Activated naive CD8-positive, alpha-beta T cell treated with anti-CD3 and anti-CD28 coated beads, Interleukin-2, amount 50 U/mL, for 16 hours (primary cell): ENCODE data around the gene DRAM1.
"Not testable (repeated sequence)": the region's sequence is repeated elsewhere in the genome, so short reads cannot be mapped to it uniquely, and the experiment has no call there.

Experiments used
- DNase-seq: peaks from one replicate; pipeline ENCODE4 v3.0.0-alpha.2; 2020; ENCODE audit warnings: low read depth, low spot score

The DRAM1 gene

GRCh38 chr12:101859664-101860607 lies 17.4 kb upstream of the DRAM1 start:
- no peak for DNase-seq

- DNase-seq, result not testable (repeated sequence)
These were observed 15.7 kb upstream of the DRAM1 start for GRCh38 chr12:101861688-101862087.

GRCh38 chr12:101862245-101862644 lies 15.1 kb upstream of the DRAM1 start:
- no peak for DNase-seq

- DNase-seq, result no peak
These were observed 13.4 kb upstream of the DRAM1 start for GRCh38 chr12:101863981-101864380.

GRCh38 chr12:101866615-101867373 lies 10.6 kb upstream of the DRAM1 start:
- DNase-seq, result no peak

- DNase-seq, result not testable (repeated sequence)
These were observed 9.8 kb upstream of the DRAM1 start for GRCh38 chr12:101867619-101868018.

GRCh38 chr12:101870925-101871324 lies 6.5 kb upstream of the DRAM1 start:
- no peak for DNase-seq

GRCh38 chr12:101875162-101875561 lies 2.2 kb upstream of the DRAM1 start:
- no peak for DNase-seq

GRCh38 chr12:101876322-101876860 lies 989 bp upstream of the DRAM1 start:
- no peak for DNase-seq

- DNase-seq, result no peak
These were observed 444 bp downstream of the DRAM1 start for GRCh38 chr12:101877806-101878242.

GRCh38 chr12:101878243-101878821 lies 952 bp downstream of the DRAM1 start:
- no peak for DNase-seq

GRCh38 chr12:101880769-101881168 lies 3.4 kb downstream of the DRAM1 start:
- no peak for DNase-seq

GRCh38 chr12:101881228-101881627 lies 3.8 kb downstream of the DRAM1 start:
- DNase-seq, result no peak

- no peak for DNase-seq
These were observed 6.8 kb downstream of the DRAM1 start for GRCh38 chr12:101884174-101884573.

GRCh38 chr12:101884781-101885340 lies 7.5 kb downstream of the DRAM1 start:
- DNase-seq, result not testable (repeated sequence)

GRCh38 chr12:101885912-101886561 lies 8.7 kb downstream of the DRAM1 start:
- no peak for DNase-seq

- no peak for DNase-seq
These were observed 11.9 kb downstream of the DRAM1 start for GRCh38 chr12:101889211-101889752.

GRCh38 chr12:101891462-101891971 lies 14.1 kb downstream of the DRAM1 start:
- DNase-seq, result no peak

GRCh38 chr12:101892794-101893193 lies 15.4 kb downstream of the DRAM1 start:
- DNase-seq, result no peak

GRCh38 chr12:101901777-101902176 lies 24.4 kb downstream of the DRAM1 start:
- no peak for DNase-seq

- no peak for DNase-seq
These were observed 25.3 kb downstream of the DRAM1 start for GRCh38 chr12:101902641-101903040.
